DND-41 (cell line): ENCODE results near the gene SIGLEC6.

Experiments used
- ATAC-seq: fragments of 200-7000 bp; cut with Tn5 transposase; 3 replicates; pipeline ENCODE4 v1.9.1; 2021; ENCODE audit warnings: low read depth; ENCODE audit not compliant: insufficient read depth
- DNase-seq: peaks from one replicate; pipeline ENCODE4 v3.0.0-alpha.2; 2020
- H2AFZ ChIP-seq: 2 replicates; pipeline ENCODE4 v1.6.0; 2012; ENCODE audit warnings: low read depth, low read length
- H3K27ac ChIP-seq: 2 replicates; pipeline ENCODE4 v1.5.1; 2012; ENCODE audit warnings: low read length, inconsistent platforms
- H3K27me3 ChIP-seq: fragments of 200-600 bp; sonication (generic); 2 replicates; pipeline ENCODE4 v1.6.0; 2012; ENCODE audit warnings: low read length, mild to moderate bottlenecking, inconsistent platforms; ENCODE audit not compliant: insufficient read depth, poor library complexity
- H3K36me3 ChIP-seq: 2 replicates; pipeline ENCODE4 v1.5.1; 2012; ENCODE audit warnings: low read length, inconsistent platforms; ENCODE audit not compliant: insufficient read depth
- H3K4me1 ChIP-seq: 2 replicates; pipeline ENCODE4 v1.5.1; 2012; ENCODE audit warnings: mild to moderate bottlenecking, low read length; ENCODE audit not compliant: insufficient read depth
- H3K4me2 ChIP-seq: 2 replicates; pipeline ENCODE4 v1.6.0; 2012; ENCODE audit warnings: mild to moderate bottlenecking, moderate library complexity, low read length, inconsistent platforms; ENCODE audit not compliant: insufficient read depth
- H3K4me3 ChIP-seq, 2 experiments: fragments of 200-600 bp in 1 of 2; shearing (Covaris generic) in 1 of 2; 2 replicates each; pipeline ENCODE4 v1.5.1; 2012 to 2016; ENCODE audit warnings: inconsistent platforms in 2 of 2, low read length in 2 of 2, mild to moderate bottlenecking in 2 of 2, low read depth in 1 of 2, moderate library complexity in 1 of 2
- H3K79me2 ChIP-seq: 2 replicates; pipeline ENCODE4 v1.6.0; 2012; ENCODE audit warnings: low read length, inconsistent platforms; ENCODE audit not compliant: insufficient read depth
- H3K9ac ChIP-seq: 2 replicates; pipeline ENCODE4 v1.6.0; 2012; ENCODE audit warnings: low read depth, mild to moderate bottlenecking, inconsistent platforms, low read length, moderate library complexity
- H3K9me3 ChIP-seq: 2 replicates; pipeline ENCODE4 v1.5.1; 2012; ENCODE audit warnings: low read length, moderate library complexity, mild to moderate bottlenecking, inconsistent platforms; ENCODE audit not compliant: insufficient read depth, severe bottlenecking
- H4K20me1 ChIP-seq: 2 replicates; pipeline ENCODE4 v1.6.0; 2012; ENCODE audit warnings: low read length; ENCODE audit not compliant: insufficient read depth
- CTCF ChIP-seq: IDR thresholded peaks from 2 replicates; pipeline ENCODE4 v1.5.1; 2012; ENCODE audit warnings: borderline replicate concordance, low read length, moderate library complexity, mild to moderate bottlenecking; ENCODE audit not compliant: poor library complexity, severe bottlenecking; ENCODE audit errors: extremely low read depth
- EZH2 ChIP-seq: IDR thresholded peaks from 3 replicates; pipeline ENCODE4 v1.6.1; 2012; ENCODE audit warnings: borderline replicate concordance, low read depth, mild to moderate bottlenecking, moderate library complexity, low read length, inconsistent platforms; ENCODE audit not compliant: severe bottlenecking

SIGLEC6 gene

GRCh38 chr19:51477344-51477743 lies 54.1 kb downstream of the SIGLEC6 start:
- no peak for TF ChIP-seq CTCF
- TF ChIP-seq EZH2, result no peak
- Histone ChIP-seq H3K9ac (no peak overlapping the region), H3K79me2 (no peaks in the 10 kb centered on the region), H3K4me3 (no peak overlapping the region), H3K36me3 (no peaks in the 10 kb centered on the region), H4K20me1 (no peaks in the 10 kb centered on the region), H3K27me3 (no peaks in the 10 kb centered on the region), H3K27ac (no peak overlapping the region), H3K4me2 (no peak overlapping the region), H2AFZ (no peak overlapping the region), H3K9me3 (no peaks in the 10 kb centered on the region), H3K4me1 (no peaks in the 10 kb centered on the region)
- no peak for DNase-seq
- no peak for ATAC-seq

- Histone ChIP-seq H3K4me1 (no peaks in the 10 kb centered on the region), H3K4me2 (no peak overlapping the region), H2AFZ (no peak overlapping the region), H3K9ac (no peak overlapping the region), H3K79me2 (no peaks in the 10 kb centered on the region), H3K36me3 (no peaks in the 10 kb centered on the region), H3K9me3 (no peaks in the 10 kb centered on the region), H3K27me3 (no peaks in the 10 kb centered on the region), H3K27ac (no peak overlapping the region), H3K4me3 (no peak overlapping the region), H4K20me1 (no peaks in the 10 kb centered on the region)
- DNase-seq (no peak), ATAC-seq (no peak)
- no peak for TF ChIP-seq CTCF
- TF ChIP-seq EZH2, result no peak
These were observed 55.3 kb downstream of the SIGLEC6 start for GRCh38 chr19:51476164-51476563.

GRCh38 chr19:51473009-51473707 lies 58.3 kb downstream of the SIGLEC6 start:
- Histone ChIP-seq H3K4me1 (peaks cover 3% of the 10 kb centered on the region), H3K4me2 (no peak overlapping the region), H2AFZ (no peak overlapping the region), H4K20me1 (no peaks in the 10 kb centered on the region), H3K27ac (no peak overlapping the region), H3K4me3 (no peak overlapping the region), H3K27me3 (no peaks in the 10 kb centered on the region), H3K79me2 (no peaks in the 10 kb centered on the region), H3K9ac (no peak overlapping the region), H3K36me3 (no peaks in the 10 kb centered on the region), H3K9me3 (no peaks in the 10 kb centered on the region)
- DNase-seq (peak; percentile 76), ATAC-seq (peak; percentile 88)
- TF ChIP-seq EZH2 (no peak), CTCF (peak; percentile 92)
